ENCODE data around the gene PCDHGA1.

DNA sequence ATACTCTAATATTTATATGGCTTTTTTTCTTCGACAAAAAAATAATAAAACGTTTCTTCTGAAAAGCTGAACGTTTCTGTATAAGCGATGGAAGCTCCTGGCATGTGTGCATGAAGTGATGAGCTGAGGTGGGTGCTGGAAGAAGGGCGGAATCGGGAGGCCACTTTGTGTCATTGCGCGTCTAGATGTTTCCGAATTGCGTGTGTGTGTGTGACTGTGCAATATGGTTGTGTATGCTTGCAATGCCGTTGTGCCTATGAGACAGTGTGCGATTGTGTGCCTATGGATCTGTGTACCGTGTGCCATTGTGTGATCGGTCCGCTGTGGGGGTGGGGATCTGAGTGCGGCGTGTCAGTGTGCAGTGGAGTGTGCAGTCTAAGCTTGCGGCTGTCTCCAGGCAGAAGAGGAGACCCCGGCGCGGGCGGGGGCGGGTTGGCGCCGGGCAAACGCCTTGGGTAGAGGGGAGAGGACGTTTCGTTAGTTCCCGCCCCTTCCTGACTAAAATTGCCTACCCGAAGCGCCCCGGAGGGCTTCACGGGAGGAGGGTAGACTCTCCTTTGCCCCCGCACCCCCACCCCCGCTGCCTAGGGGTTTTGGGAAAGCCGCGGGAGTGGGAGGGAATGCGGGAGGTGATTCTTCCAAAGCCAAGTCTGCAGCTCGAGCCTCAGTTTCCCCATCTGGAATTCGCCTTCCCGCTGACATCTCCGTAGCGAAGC, 182.8 kb downstream of the PCDHGA1 start:
- TF ChIP-seq CTCF (IDR thresholded peaks at IDR 0.05) (no peak), POLR2A (IDR thresholded peaks at IDR 0.05) (no peak)

Measured in tibial nerve (tissue), 3 donors.